Breast epithelium (tissue), 4 donors: ENCODE measurements around the gene UBE2D2. TPM values are rescaled to one million over a fixed set of nuclear protein-coding genes. Genes with fewer than 3 reads are reported as not detected.

Experiments used
- DNase-seq, 2 donors: peaks; one replicate each; pipeline ENCODE4 v3.0.0-alpha.2; 2019; ENCODE audit warnings: low spot score in 2 of 2
- H3K27ac ChIP-seq, 2 donors: fragments of 200-600 bp; sonication (generic) in 1 of 2; one replicate each; pipeline ENCODE4 v1.5.1; 2016 to 2019; ENCODE audit warnings: mild to moderate bottlenecking in 1 of 2
- H3K27me3 ChIP-seq, 2 donors: fragments of 200-600 bp; sonication (generic) in 1 of 2; one replicate each; pipeline versions ENCODE4 v1.5.1 to v1.6.0; 2017 to 2019; ENCODE audit warnings: control low read depth in 1 of 2, mild to moderate bottlenecking in 1 of 2
- H3K36me3 ChIP-seq: fragments of 200-600 bp; one replicate; pipeline ENCODE4 v1.5.1; 2019
- H3K4me1 ChIP-seq, 2 donors: fragments of 200-600 bp; sonication (generic); one replicate each; pipeline ENCODE4 v1.5.1; 2016 to 2019; ENCODE audit warnings: control low read depth in 1 of 2
- H3K4me3 ChIP-seq, 3 donors: fragments of 200-600 bp; sonication (generic); 1 replicate in 2 of 3; 2 replicates in 1 of 3; pipeline ENCODE4 v1.5.1; 2016 to 2019; ENCODE audit warnings: mild to moderate bottlenecking in 3 of 3, moderate library complexity in 2 of 3
- H3K9me3 ChIP-seq, 2 donors: fragments of 200-600 bp; sonication (generic) in 1 of 2; one replicate each; pipeline ENCODE4 v1.5.1; 2016 to 2019; ENCODE audit warnings: control low read depth in 1 of 2
- POLR2A ChIP-seq: fragments of 450-650 bp; IDR thresholded peaks from one replicate; pipeline ENCODE4 v1.6.1; 2016; ENCODE audit warnings: antibody characterized with exemption, mild to moderate bottlenecking, moderate library complexity
- POLR2AphosphoS5 ChIP-seq, 3 donors: sonication (generic); formaldehyde crosslinking; IDR thresholded peaks; one replicate each; pipeline ENCODE4 v1.6.1; 2017; ENCODE audit warnings: antibody characterized with exemption in 3 of 3
- intact Hi-C: fragments of 100-400 bp; cut with DNase I; formaldehyde crosslinking; loops from one replicate; pipeline ENCODE4 v1.15.1; 2023; ENCODE audit warnings: low total_unique reads
- total RNA-seq, 3 donors: library from RNA; depleted of rRNA; stranded (reverse); fragments of >200 nt; gene quantifications; one replicate each; pipeline ENCODE4 v1.1.0, GENCODE V29; 2016
- TF ChIP-seq, protein P1 (sequence below), 3 donors: fragments of 450-650 bp; IDR thresholded peaks; one replicate each; pipeline ENCODE4 v1.5.1; 2016 to 2017; ENCODE audit warnings: antibody characterized with exemption in 3 of 3, mild to moderate bottlenecking in 3 of 3, moderate library complexity in 3 of 3

Gene UBE2D2
- total RNA-seq, 3 donors from 2014 or later = 55.1 to 68.3 (median 58.1) TPM

- no peaks in the 10 kb centered on the region for H3K27me3 ChIP-seq
- H3K4me3 ChIP-seq = no peak overlapping the region
- H3K36me3 ChIP-seq = no peaks in the 10 kb centered on the region
- H3K4me1 ChIP-seq = peaks cover 35 to 61% of the 10 kb centered on the region in 2 donors
- TF ChIP-seq POLR2A (no peak), POLR2AphosphoS5 (IDR thresholded peaks at IDR 0.05) (no peak)
- TF ChIP-seq, protein P1, sequence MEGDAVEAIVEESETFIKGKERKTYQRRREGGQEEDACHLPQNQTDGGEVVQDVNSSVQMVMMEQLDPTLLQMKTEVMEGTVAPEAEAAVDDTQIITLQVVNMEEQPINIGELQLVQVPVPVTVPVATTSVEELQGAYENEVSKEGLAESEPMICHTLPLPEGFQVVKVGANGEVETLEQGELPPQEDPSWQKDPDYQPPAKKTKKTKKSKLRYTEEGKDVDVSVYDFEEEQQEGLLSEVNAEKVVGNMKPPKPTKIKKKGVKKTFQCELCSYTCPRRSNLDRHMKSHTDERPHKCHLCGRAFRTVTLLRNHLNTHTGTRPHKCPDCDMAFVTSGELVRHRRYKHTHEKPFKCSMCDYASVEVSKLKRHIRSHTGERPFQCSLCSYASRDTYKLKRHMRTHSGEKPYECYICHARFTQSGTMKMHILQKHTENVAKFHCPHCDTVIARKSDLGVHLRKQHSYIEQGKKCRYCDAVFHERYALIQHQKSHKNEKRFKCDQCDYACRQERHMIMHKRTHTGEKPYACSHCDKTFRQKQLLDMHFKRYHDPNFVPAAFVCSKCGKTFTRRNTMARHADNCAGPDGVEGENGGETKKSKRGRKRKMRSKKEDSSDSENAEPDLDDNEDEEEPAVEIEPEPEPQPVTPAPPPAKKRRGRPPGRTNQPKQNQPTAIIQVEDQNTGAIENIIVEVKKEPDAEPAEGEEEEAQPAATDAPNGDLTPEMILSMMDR (IDR thresholded peaks at IDR 0.05) = no peak
- peak overlapping the region; percentile 97 for H3K27ac ChIP-seq
- DNase-seq = no peak
- intact Hi-C loops = no loop called here
- H3K9me3 ChIP-seq = no peaks in the 10 kb centered on the region
Measured at GRCh38 chr5:139664086-139664693, 103.1 kb downstream of the UBE2D2 start.

GRCh38 chr5:139664727-139665351, 103.7 kb downstream of the UBE2D2 start:
- no peak for TF ChIP-seq POLR2AphosphoS5 (IDR thresholded peaks at IDR 0.05)

GRCh38 chr5:139665626-139666025, 104.5 kb downstream of the UBE2D2 start:
- DNase-seq = no peak
- no peak for TF ChIP-seq POLR2A
- TF ChIP-seq, protein P1 (IDR thresholded peaks at IDR 0.05) = no peak
- Histone ChIP-seq H3K4me1 (peaks cover 35 to 59% of the 10 kb centered on the region in 2 donors), H3K9me3 (no peaks in the 10 kb centered on the region), H3K27ac (peak overlapping the region; percentile 97), H3K36me3 (no peaks in the 10 kb centered on the region), H3K4me3 (peak overlapping the region in 1 of 3 donors; percentile 5), H3K27me3 (no peaks in the 10 kb centered on the region)
- intact Hi-C loops = no loop called here

More at GRCh38 chr5:139664727-139665351, 103.7 kb downstream of the UBE2D2 start:
- H3K9me3 ChIP-seq = no peaks in the 10 kb centered on the region
- H3K27me3 ChIP-seq = no peaks in the 10 kb centered on the region
- no peaks in the 10 kb centered on the region for H3K36me3 ChIP-seq
- no peak for DNase-seq
- peak overlapping the region; percentile 97 for H3K27ac ChIP-seq
- intact Hi-C loops = no loop called here
- peak overlapping the region in 1 of 3 donors; percentile 5 for H3K4me3 ChIP-seq
- H3K4me1 ChIP-seq = peaks cover 36 to 58% of the 10 kb centered on the region in 2 donors

DNA sequence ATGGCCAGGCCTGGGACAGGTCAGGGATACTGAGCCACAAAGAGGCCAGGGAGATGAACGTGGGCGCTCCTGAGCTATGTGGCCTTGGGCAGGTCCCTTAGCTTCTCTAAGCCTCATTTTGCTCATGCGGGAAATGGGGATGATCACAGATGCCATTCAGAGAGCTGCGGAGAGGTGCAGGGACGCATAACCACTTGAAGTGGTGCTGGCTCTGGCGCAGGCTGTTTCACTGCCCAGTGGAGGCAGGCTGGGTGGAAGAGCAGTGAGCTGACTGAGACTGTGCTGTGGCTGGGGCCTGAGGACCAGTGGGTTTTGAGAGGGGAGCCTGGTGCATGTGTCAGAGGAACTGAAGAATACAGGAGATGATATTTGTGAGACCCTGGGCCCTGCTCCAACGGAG, 105.4 kb downstream of the UBE2D2 start:
- Histone ChIP-seq H3K36me3 (no peaks in the 10 kb centered on the region), H3K4me1 (peaks cover 34 to 56% of the 10 kb centered on the region in 2 donors), H3K4me3 (no peak overlapping the region), H3K27ac (peak overlapping the region; percentile 97), H3K27me3 (no peaks in the 10 kb centered on the region), H3K9me3 (no peaks in the 10 kb centered on the region)
- no peak for DNase-seq
- intact Hi-C loops = no loop called here
- TF ChIP-seq POLR2AphosphoS5 (IDR thresholded peaks at IDR 0.05) = no peak
- TF ChIP-seq, protein P1 (IDR thresholded peaks at IDR 0.05) = no peak

GRCh38 chr5:139667001-139667729, 106.0 kb downstream of the UBE2D2 start:
- TF ChIP-seq, protein P1 (IDR thresholded peaks at IDR 0.05) = no peak
- TF ChIP-seq POLR2AphosphoS5 (IDR thresholded peaks at IDR 0.05) (no peak), POLR2A (no peak)
- Histone ChIP-seq H3K9me3 (no peaks in the 10 kb centered on the region), H3K27ac (peak overlapping the region; percentile 97), H3K36me3 (no peaks in the 10 kb centered on the region), H3K27me3 (no peaks in the 10 kb centered on the region), H3K4me1 (peaks cover 34 to 59% of the 10 kb centered on the region in 2 donors), H3K4me3 (peak overlapping the region in 2 of 3 donors; percentile 52 to 71)
- no peak for DNase-seq
- intact Hi-C loops = no loop called here
